ENCODE data around the gene PKIB.

- no peak for TF ChIP-seq CTCF (IDR thresholded peaks at IDR 0.05; ENCODE audit: low read depth, low read length, missing input control)
- TF ChIP-seq FOXA2 (IDR thresholded peaks at IDR 0.05), result no peak
- no peak for TF ChIP-seq TAF1 (conservative IDR thresholded peaks at IDR 0.05)
- TF ChIP-seq SP1 (IDR thresholded peaks at IDR 0.05), result no peak
- TF ChIP-seq REST (IDR thresholded peaks at IDR 0.05), result no peak
- TF ChIP-seq RAD21 (IDR thresholded peaks at IDR 0.05), result no peak
Measured at GRCh38 chr6:122666418-122666817, 56.2 kb downstream of the PKIB start.
